ENCODE results near the gene SHC1.

The SHC1 gene

DNA sequence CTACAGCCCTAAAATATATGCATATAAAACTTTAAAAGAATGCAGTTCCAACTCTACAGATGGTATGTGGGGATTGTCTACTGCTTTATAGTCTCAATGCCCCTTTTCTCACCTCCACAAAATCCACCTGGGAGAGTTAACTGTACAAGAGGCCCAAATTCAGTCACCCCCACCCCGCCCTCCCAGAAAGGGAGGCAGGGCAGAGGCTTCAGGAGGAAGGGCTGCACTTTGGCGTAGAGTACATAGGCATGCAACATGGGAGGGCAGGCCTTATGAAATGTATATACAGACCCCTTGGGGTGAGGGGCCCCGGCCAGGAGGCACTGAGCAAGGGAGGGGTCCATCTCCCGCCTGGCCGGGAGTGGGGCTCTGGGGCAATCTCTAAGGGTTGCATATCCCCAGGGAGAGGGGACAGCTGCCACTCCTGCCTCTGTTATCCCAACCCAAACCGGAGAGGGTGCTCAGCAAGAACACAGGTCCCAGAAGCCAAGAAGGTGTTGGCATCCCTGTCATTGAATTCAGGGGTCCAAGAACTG lies 7.7 kb downstream of the SHC1 start:
- Histone ChIP-seq H3K4me1 (ENCODE audit: control insufficient read depth, insufficient read depth, low read length) (peaks cover 8% of the 10 kb centered on the region), H3K9me3 (ENCODE audit: control insufficient read depth, insufficient read depth, low read depth, low read length) (no peaks in the 10 kb centered on the region), H3K36me3 (ENCODE audit: control insufficient read depth in 2 of 2, insufficient read depth in 1 of 2, low read length in 2 of 2) (peaks cover 3 to 70% of the 10 kb centered on the region in 2 experiments), H3K4me3 (ENCODE audit: low read depth, low read length) (peak overlapping the region; percentile 90), H3K27ac (ENCODE audit: extremely low read depth, low read depth, low read length) (peak overlapping the region; percentile 94)
- no peak for TF ChIP-seq ZNF433 (tag by site-specific recombination; IDR thresholded peaks at IDR 0.05; ENCODE audit: low read depth)
- TF ChIP-seq, protein P1, sequence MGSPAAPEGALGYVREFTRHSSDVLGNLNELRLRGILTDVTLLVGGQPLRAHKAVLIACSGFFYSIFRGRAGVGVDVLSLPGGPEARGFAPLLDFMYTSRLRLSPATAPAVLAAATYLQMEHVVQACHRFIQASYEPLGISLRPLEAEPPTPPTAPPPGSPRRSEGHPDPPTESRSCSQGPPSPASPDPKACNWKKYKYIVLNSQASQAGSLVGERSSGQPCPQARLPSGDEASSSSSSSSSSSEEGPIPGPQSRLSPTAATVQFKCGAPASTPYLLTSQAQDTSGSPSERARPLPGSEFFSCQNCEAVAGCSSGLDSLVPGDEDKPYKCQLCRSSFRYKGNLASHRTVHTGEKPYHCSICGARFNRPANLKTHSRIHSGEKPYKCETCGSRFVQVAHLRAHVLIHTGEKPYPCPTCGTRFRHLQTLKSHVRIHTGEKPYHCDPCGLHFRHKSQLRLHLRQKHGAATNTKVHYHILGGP (tag by site-specific recombination; IDR thresholded peaks at IDR 0.05) = no peak
- no peak for TF ChIP-seq ZNF776 (tag by site-specific recombination; IDR thresholded peaks at IDR 0.05; ENCODE audit: borderline replicate concordance)
- no peak for TF ChIP-seq ZNF311 (tag by site-specific recombination; IDR thresholded peaks at IDR 0.05; ENCODE audit: borderline replicate concordance)
- no peak for TF ChIP-seq ZNF202 (tag by site-specific recombination; IDR thresholded peaks at IDR 0.05; ENCODE audit: borderline replicate concordance)
- TF ChIP-seq, protein P2, sequence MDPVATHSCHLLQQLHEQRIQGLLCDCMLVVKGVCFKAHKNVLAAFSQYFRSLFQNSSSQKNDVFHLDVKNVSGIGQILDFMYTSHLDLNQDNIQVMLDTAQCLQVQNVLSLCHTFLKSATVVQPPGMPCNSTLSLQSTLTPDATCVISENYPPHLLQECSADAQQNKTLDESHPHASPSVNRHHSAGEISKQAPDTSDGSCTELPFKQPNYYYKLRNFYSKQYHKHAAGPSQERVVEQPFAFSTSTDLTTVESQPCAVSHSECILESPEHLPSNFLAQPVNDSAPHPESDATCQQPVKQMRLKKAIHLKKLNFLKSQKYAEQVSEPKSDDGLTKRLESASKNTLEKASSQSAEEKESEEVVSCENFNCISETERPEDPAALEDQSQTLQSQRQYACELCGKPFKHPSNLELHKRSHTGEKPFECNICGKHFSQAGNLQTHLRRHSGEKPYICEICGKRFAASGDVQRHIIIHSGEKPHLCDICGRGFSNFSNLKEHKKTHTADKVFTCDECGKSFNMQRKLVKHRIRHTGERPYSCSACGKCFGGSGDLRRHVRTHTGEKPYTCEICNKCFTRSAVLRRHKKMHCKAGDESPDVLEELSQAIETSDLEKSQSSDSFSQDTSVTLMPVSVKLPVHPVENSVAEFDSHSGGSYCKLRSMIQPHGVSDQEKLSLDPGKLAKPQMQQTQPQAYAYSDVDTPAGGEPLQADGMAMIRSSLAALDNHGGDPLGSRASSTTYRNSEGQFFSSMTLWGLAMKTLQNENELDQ (tag by site-specific recombination; IDR thresholded peaks at IDR 0.05; ENCODE audit: low read depth) = no peak
- no peak for TF ChIP-seq ZNF366 (tag by site-specific recombination; conservative IDR thresholded peaks at IDR 0.05)
- no peak for TF ChIP-seq SCRT2 (tag by site-specific recombination; IDR thresholded peaks at IDR 0.05)
- no peak for TF ChIP-seq ZNF558 (tag by site-specific recombination; IDR thresholded peaks at IDR 0.05)
- no peak for TF ChIP-seq REPIN1 (tag by site-specific recombination; IDR thresholded peaks at IDR 0.05; ENCODE audit: low read depth)
- TF ChIP-seq ZIC2 (tag by site-specific recombination; IDR thresholded peaks at IDR 0.05) = no peak
- no peak for TF ChIP-seq ZFP37 (tag by site-specific recombination; IDR thresholded peaks at IDR 0.05)
- TF ChIP-seq CTCF (tag by site-specific recombination; IDR thresholded peaks at IDR 0.05) = no peak
- TF ChIP-seq ZNF302 (tag by site-specific recombination; IDR thresholded peaks at IDR 0.05; ENCODE audit: low read depth) = no peak
- no peak for TF ChIP-seq ZNF391 (tag by site-specific recombination; IDR thresholded peaks at IDR 0.05; ENCODE audit: borderline replicate concordance, low read depth)
- ChIA-PET CTCF (interaction anchor here (0.6 to 2.5 kb wide), 3 partner anchors 10 to 799 kb away, joined by 3 to 16 read pairs (median 4); partner anchors contain the start of gene ADAM15), POLR2A (interaction anchor here (1.0 to 2.9 kb wide), 3 partner anchors 9 to 21 kb away, joined by 4 to 69 read pairs (median 17); partner anchors contain the start of genes FLAD1 and SHC1)

DNA sequence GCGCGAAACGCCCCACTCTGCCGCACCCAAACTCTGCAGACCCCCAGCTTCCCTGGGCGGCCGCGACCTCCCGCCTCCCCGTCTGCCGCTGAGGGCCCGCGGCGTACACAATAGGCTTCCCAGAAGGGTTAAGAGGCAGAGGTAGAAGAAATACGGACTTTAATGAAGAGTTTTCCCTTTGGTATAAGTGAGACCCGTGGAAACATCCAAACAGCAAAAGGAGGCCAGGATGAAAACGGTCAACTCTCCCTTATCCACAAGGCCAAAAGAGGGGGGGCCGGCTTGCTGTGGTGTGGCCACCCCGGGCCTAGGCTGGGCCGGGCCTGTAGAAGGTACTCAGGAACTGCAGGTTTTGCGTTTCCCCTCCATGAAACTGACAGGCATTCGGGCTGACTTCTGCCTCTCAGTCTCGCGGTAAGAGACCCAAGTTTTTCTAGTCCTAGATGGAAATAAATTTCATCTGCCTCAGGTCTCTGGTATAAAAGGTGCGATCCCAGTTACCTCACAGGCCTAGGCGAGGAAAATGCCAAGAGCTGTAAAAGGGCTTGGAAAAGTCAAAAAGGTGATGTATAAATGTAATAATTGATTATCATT lies 8.3 kb downstream of the SHC1 start:
- POLR2A ChIA-PET = interaction anchor here (1.2 to 2.9 kb wide), 7 partner anchors 10 to 97 kb away, joined by 3 to 69 read pairs (median 5); partner anchors contain the start of genes FLAD1, PMVK and SHC1
- H3K36me3 ChIP-seq (ENCODE audit: control insufficient read depth in 2 of 2, insufficient read depth in 1 of 2, low read length in 2 of 2) = peaks cover 3 to 66% of the 10 kb centered on the region in 2 experiments
- TF ChIP-seq ZNF677 (tag by site-specific recombination; IDR thresholded peaks at IDR 0.05) (no peak), ZNF391 (tag by site-specific recombination; IDR thresholded peaks at IDR 0.05; ENCODE audit: borderline replicate concordance, low read depth) (no peak), ZNF146 (tag by site-specific recombination; IDR thresholded peaks at IDR 0.05) (no peak), ZNF341 (tag by site-specific recombination; IDR thresholded peaks at IDR 0.05; ENCODE audit: low read depth) (no peak), ZNF18 (tag by site-specific recombination; IDR thresholded peaks at IDR 0.05) (no peak)
- TF ChIP-seq, protein P3, sequence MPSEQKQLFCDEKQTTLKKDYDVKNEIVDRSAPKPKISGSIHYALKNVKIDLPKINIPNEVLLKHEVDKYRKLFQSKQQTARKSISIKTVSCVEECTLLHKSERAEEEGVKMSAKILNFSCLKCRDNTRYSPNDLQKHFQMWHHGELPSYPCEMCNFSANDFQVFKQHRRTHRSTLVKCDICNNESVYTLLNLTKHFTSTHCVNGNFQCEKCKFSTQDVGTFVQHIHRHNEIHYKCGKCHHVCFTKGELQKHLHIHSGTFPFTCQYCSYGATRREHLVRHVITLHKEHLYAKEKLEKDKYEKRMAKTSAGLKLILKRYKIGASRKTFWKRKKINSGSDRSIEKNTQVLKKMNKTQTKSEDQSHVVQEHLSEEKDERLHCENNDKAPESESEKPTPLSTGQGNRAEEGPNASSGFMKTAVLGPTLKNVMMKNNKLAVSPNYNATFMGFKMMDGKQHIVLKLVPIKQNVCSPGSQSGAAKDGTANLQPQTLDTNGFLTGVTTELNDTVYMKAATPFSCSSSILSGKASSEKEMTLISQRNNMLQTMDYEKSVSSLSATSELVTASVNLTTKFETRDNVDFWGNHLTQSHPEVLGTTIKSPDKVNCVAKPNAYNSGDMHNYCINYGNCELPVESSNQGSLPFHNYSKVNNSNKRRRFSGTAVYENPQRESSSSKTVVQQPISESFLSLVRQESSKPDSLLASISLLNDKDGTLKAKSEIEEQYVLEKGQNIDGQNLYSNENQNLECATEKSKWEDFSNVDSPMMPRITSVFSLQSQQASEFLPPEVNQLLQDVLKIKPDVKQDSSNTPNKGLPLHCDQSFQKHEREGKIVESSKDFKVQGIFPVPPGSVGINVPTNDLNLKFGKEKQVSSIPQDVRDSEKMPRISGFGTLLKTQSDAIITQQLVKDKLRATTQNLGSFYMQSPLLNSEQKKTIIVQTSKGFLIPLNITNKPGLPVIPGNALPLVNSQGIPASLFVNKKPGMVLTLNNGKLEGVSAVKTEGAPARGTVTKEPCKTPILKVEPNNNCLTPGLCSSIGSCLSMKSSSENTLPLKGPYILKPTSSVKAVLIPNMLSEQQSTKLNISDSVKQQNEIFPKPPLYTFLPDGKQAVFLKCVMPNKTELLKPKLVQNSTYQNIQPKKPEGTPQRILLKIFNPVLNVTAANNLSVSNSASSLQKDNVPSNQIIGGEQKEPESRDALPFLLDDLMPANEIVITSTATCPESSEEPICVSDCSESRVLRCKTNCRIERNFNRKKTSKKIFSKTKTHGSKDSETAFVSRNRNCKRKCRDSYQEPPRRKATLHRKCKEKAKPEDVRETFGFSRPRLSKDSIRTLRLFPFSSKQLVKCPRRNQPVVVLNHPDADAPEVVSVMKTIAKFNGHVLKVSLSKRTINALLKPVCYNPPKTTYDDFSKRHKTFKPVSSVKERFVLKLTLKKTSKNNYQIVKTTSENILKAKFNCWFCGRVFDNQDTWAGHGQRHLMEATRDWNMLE (tag by site-specific recombination; conservative IDR thresholded peaks at IDR 0.05; ENCODE audit: low read depth) = no peak

More for the DNA sequence above, 8.3 kb downstream of the SHC1 start:
- peak overlapping the region; percentile 94 for H3K27ac ChIP-seq (ENCODE audit: extremely low read depth, low read depth, low read length)
- CTCF ChIA-PET = interaction anchor here (0.6 to 2.5 kb wide), 10 partner anchors 8 to 799 kb away, joined by 3 to 16 read pairs (median 4); partner anchors contain the start of gene FLAD1
- H3K4me1 ChIP-seq (ENCODE audit: control insufficient read depth, insufficient read depth, low read length) = peaks cover 8% of the 10 kb centered on the region
- peak overlapping the region; percentile 90 for H3K4me3 ChIP-seq (ENCODE audit: low read depth, low read length)
- H3K9me3 ChIP-seq (ENCODE audit: control insufficient read depth, insufficient read depth, low read depth, low read length) = no peaks in the 10 kb centered on the region

Data from HEK293 (cell line).